Measurements from ENCODE around the gene TEX14.
"Not testable (repeated sequence)": the region's sequence is repeated elsewhere in the genome, so short reads cannot be mapped to it uniquely, and the experiment has no call there.

TEX14 gene

GRCh38 chr17:58660621-58661020, 31.2 kb downstream of the TEX14 start:
- in situ Hi-C loops (cut with HindIII; ENCODE audit: low sequenced_read_pairs), result no loop called here
- no peak for DNase-seq (ENCODE audit: low read depth)
- TF ChIP-seq CTCF (IDR thresholded peaks at IDR 0.05; ENCODE audit: low read depth, low read length, missing control alignments), result no peak

GRCh38 chr17:58659714-58660084, 32.1 kb downstream of the TEX14 start:
- DNase-seq (ENCODE audit: low read depth); in situ Hi-C loops (cut with HindIII; ENCODE audit: low sequenced_read_pairs): not testable (repeated sequence)
- H3K4me3 ChIP-seq (ENCODE audit: low read depth, low read length), result peak overlapping the region; percentile 41

More at GRCh38 chr17:58660621-58661020, 31.2 kb downstream of the TEX14 start:
- H3K4me3 ChIP-seq (ENCODE audit: low read depth, low read length), result no peak overlapping the region

- H3K4me3 ChIP-seq (ENCODE audit: low read depth, low read length), result peak overlapping the region; percentile 41
- no peak for TF ChIP-seq CTCF (IDR thresholded peaks at IDR 0.05; ENCODE audit: low read depth, low read length, missing control alignments)
- DNase-seq (ENCODE audit: low read depth), result peak; percentile 98
- in situ Hi-C loops (cut with HindIII; ENCODE audit: low sequenced_read_pairs), result no loop called here
Observed at GRCh38 chr17:58658804-58659713, 32.8 kb downstream of the TEX14 start.

- DNase-seq (ENCODE audit: low read depth); H3K4me3 ChIP-seq (ENCODE audit: low read depth, low read length); in situ Hi-C loops (cut with HindIII; ENCODE audit: low sequenced_read_pairs): not testable (repeated sequence)
Observed at GRCh38 chr17:58657962-58658803, 33.7 kb downstream of the TEX14 start.

- TF ChIP-seq CTCF (IDR thresholded peaks at IDR 0.05; ENCODE audit: low read depth, low read length, missing control alignments), result no peak
- in situ Hi-C loops (cut with HindIII; ENCODE audit: low sequenced_read_pairs), result no loop called here
- no peak overlapping the region for H3K4me3 ChIP-seq (ENCODE audit: low read depth, low read length)
- no peak for DNase-seq (ENCODE audit: low read depth)
Observed at GRCh38 chr17:58648236-58648635, 43.6 kb downstream of the TEX14 start.

GRCh38 chr17:58643147-58643546, 48.7 kb downstream of the TEX14 start:
- no peak overlapping the region for H3K4me3 ChIP-seq (ENCODE audit: low read depth, low read length)
- no peak for TF ChIP-seq CTCF (IDR thresholded peaks at IDR 0.05; ENCODE audit: low read depth, low read length, missing control alignments)
- DNase-seq (ENCODE audit: low read depth), result peak; percentile 34
- in situ Hi-C loops (cut with HindIII; ENCODE audit: low sequenced_read_pairs), result no loop called here

GRCh38 chr17:58641887-58642311, 49.9 kb downstream of the TEX14 start:
- no peak overlapping the region for H3K4me3 ChIP-seq (ENCODE audit: low read depth, low read length)
- in situ Hi-C loops (cut with HindIII; ENCODE audit: low sequenced_read_pairs), result no loop called here
- no peak for DNase-seq (ENCODE audit: low read depth)
- no peak for TF ChIP-seq CTCF (IDR thresholded peaks at IDR 0.05; ENCODE audit: low read depth, low read length, missing control alignments)
